Ovary (tissue), 3 donors: Measurements from ENCODE around the gene LRP1B.

Experiments
- CTCF ChIP-seq, 3 donors: fragments of 450-650 bp in 2 of 3; fragments of 200-600 bp in 1 of 3; IDR thresholded peaks; one replicate each; pipeline versions ENCODE4 v1.5.1 to v1.8.0; 2016 to 2022; ENCODE audit warnings: antibody characterized with exemption in 3 of 3, mild to moderate bottlenecking in 1 of 3
- EP300 ChIP-seq: sonication (generic); formaldehyde crosslinking; IDR thresholded peaks from one replicate; pipeline ENCODE4 v1.6.1; 2017; ENCODE audit warnings: antibody characterized with exemption
- POLR2A ChIP-seq: fragments of 450-650 bp; IDR thresholded peaks from one replicate; pipeline ENCODE4 v1.6.1; 2017; ENCODE audit warnings: antibody characterized with exemption, mild to moderate bottlenecking, moderate library complexity
- donor health status: DM: no; HTN: no; CAD: no.

GRCh38 chr2:140714586-140714985 is 1416.2 kb downstream of the LRP1B start:
- no peak for TF ChIP-seq CTCF (IDR thresholded peaks at IDR 0.05)
- no peak for TF ChIP-seq EP300
- no peak for TF ChIP-seq POLR2A
